DOHH2 (cell line): Measurements from ENCODE around the gene TRAPPC2L.

Experiments
- H3F3A ChIP-seq: fragments of 200-600 bp; sonication (generic), shearing (Covaris generic); 2 replicates; pipeline ENCODE4 v1.6.0; 2016; ENCODE audit warnings: antibody characterized with exemption, mild to moderate bottlenecking; ENCODE audit not compliant: control insufficient read depth, insufficient read depth
- H3K27ac ChIP-seq: fragments of 200-600 bp; sonication (generic); 2 replicates; pipeline ENCODE4 v1.5.1; 2014; ENCODE audit warnings: low read depth, mild to moderate bottlenecking, low read length, moderate library complexity
- H3K27me3 ChIP-seq: fragments of 200-600 bp; sonication (generic); 2 replicates; pipeline ENCODE4 v1.6.1; 2014; ENCODE audit warnings: mild to moderate bottlenecking, low read length, mixed read lengths; ENCODE audit not compliant: control insufficient read depth
- H3K36me3 ChIP-seq: fragments of 200-600 bp; sonication (generic); 2 replicates; pipeline ENCODE4 v1.6.1; 2014; ENCODE audit warnings: mild to moderate bottlenecking, low read length, moderate library complexity, mixed read lengths; ENCODE audit not compliant: control insufficient read depth
- H3K4me1 ChIP-seq: fragments of 200-600 bp; sonication (generic); 2 replicates; pipeline ENCODE4 v1.6.1; 2014; ENCODE audit warnings: mild to moderate bottlenecking, low read length, mixed read lengths; ENCODE audit not compliant: control insufficient read depth
- H3K4me2 ChIP-seq: fragments of 200-600 bp; sonication (generic); 2 replicates; pipeline ENCODE4 v1.6.0; 2014; ENCODE audit warnings: mild to moderate bottlenecking, low read length, moderate library complexity
- H3K4me3 ChIP-seq: fragments of 200-600 bp; sonication (generic); 2 replicates; pipeline ENCODE4 v1.5.1; 2014; ENCODE audit warnings: mild to moderate bottlenecking, low read length, mixed read lengths
- H3K79me2 ChIP-seq: fragments of 200-600 bp; sonication (generic); 2 replicates; pipeline ENCODE4 v1.6.1; 2014; ENCODE audit warnings: mild to moderate bottlenecking, low read length, mixed read lengths; ENCODE audit not compliant: control insufficient read depth
- H3K9me2 ChIP-seq: fragments of 200-600 bp; sonication (generic); replicated peaks from 2 replicates; pipeline ENCODE4 v1.6.1; 2014; ENCODE audit warnings: mild to moderate bottlenecking, low read length, mixed read lengths; ENCODE audit not compliant: control insufficient read depth
- H3K9me3 ChIP-seq: fragments of 200-600 bp; sonication (generic); 2 replicates; pipeline ENCODE4 v1.6.1; 2014; ENCODE audit warnings: antibody characterized with exemption, low read length, mixed read lengths; ENCODE audit not compliant: control insufficient read depth, insufficient read depth
- H4K20me1 ChIP-seq: fragments of 200-600 bp; sonication (generic); 2 replicates; pipeline ENCODE4 v1.6.0; 2014; ENCODE audit warnings: low read depth, mild to moderate bottlenecking, antibody characterized with exemption, low read length, moderate library complexity; ENCODE audit not compliant: control insufficient read depth, insufficient read depth
- EZH2phosphoT487 ChIP-seq: fragments of 200-600 bp; sonication (generic); IDR thresholded peaks from 2 replicates; pipeline ENCODE4 v1.6.1; 2017; ENCODE audit warnings: borderline replicate concordance, mild to moderate bottlenecking, antibody characterized with exemption, low read length, moderate library complexity, mixed read lengths
- TF ChIP-seq, protein P1 (sequence below): fragments of 200-600 bp; sonication (generic); IDR thresholded peaks from one replicate; pipeline ENCODE4 v1.5.1; 2014; ENCODE audit warnings: antibody characterized with exemption, mild to moderate bottlenecking, low read depth, low read length; ENCODE audit not compliant: poor library complexity, severe bottlenecking

The TRAPPC2L gene

DNA sequence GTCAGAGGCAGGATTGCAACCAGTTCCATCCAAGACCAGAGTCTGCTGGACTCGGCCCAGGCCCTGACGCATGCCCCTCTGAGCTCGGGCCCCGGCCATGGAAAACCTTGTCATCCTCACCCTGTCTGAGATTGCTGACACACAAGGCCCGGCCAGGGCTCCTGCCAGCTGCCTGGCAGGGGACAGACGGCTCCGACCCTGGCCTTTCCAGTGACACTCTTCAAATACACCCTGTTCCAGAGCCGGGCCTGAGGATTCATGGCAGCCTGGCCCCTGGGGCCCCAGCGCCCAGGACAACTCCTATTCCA is 12.7 kb downstream of the TRAPPC2L start:
- no peak for TF ChIP-seq EZH2phosphoT487
- TF ChIP-seq, protein P1, sequence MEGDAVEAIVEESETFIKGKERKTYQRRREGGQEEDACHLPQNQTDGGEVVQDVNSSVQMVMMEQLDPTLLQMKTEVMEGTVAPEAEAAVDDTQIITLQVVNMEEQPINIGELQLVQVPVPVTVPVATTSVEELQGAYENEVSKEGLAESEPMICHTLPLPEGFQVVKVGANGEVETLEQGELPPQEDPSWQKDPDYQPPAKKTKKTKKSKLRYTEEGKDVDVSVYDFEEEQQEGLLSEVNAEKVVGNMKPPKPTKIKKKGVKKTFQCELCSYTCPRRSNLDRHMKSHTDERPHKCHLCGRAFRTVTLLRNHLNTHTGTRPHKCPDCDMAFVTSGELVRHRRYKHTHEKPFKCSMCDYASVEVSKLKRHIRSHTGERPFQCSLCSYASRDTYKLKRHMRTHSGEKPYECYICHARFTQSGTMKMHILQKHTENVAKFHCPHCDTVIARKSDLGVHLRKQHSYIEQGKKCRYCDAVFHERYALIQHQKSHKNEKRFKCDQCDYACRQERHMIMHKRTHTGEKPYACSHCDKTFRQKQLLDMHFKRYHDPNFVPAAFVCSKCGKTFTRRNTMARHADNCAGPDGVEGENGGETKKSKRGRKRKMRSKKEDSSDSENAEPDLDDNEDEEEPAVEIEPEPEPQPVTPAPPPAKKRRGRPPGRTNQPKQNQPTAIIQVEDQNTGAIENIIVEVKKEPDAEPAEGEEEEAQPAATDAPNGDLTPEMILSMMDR: no peak
- no peaks in the 10 kb centered on the region for H3K4me1 ChIP-seq
- no peaks in the 10 kb centered on the region for H3K36me3 ChIP-seq
- no peak overlapping the region for H3K27ac ChIP-seq
- H3K79me2 ChIP-seq: no peaks in the 10 kb centered on the region
- peaks cover 42% of the 10 kb centered on the region for H3K27me3 ChIP-seq
- H3K4me2 ChIP-seq: no peak overlapping the region
- no peaks in the 10 kb centered on the region for H3K9me3 ChIP-seq
- H3K9me2 ChIP-seq: no peaks in the 10 kb centered on the region
- no peak overlapping the region for H3K4me3 ChIP-seq
- H4K20me1 ChIP-seq: no peaks in the 10 kb centered on the region
- no peaks in the 10 kb centered on the region for H3F3A ChIP-seq

DNA sequence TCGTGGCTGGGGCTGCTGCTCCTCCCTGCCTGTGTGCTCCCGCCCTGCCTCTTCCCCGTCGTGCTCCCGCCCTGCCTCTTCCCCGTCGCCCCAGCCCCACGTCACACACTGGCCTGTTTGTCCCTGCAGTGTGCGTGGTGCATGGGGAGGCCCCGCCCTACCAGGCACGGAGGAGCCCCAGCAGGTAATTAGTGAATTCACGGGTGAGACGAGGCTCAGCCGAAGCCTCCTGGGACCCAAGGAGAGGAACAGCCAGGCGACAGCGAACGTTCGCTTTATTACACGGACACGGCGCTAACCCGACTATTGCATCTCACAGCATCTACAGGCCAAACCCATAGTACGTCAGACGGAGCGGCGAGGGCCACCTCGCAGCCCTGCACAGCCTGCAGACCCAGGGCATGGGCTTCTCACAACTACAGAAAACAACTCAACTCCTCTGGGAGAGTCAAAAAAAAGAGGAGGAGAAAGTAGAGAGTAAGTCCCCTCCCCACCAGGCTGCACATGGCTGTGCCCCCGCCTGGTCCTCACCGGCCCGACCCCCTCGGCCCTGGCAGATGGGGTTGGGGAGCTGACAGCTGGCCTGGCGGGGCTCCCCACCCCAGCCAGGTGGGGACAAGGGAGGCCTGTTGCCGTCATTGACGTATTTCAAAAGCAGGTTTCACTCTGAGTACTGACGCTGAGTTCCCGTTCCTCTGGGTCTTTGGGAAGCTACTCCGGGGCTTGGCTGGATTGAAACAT is 13.9 kb downstream of the TRAPPC2L start:
- Histone ChIP-seq H3F3A (peaks cover 3% of the 10 kb centered on the region), H3K9me3 (no peaks in the 10 kb centered on the region), H3K4me3 (no peak overlapping the region), H3K27me3 (peaks cover 42% of the 10 kb centered on the region), H3K4me1 (no peaks in the 10 kb centered on the region), H3K9me2 (no peaks in the 10 kb centered on the region), H3K4me2 (no peak overlapping the region), H3K79me2 (no peaks in the 10 kb centered on the region), H3K36me3 (no peaks in the 10 kb centered on the region), H4K20me1 (no peaks in the 10 kb centered on the region), H3K27ac (no peak overlapping the region)
- TF ChIP-seq EZH2phosphoT487: peak; percentile 76; the same call in 1 of the 2 replicates
- TF ChIP-seq, protein P1: no peak

DNA sequence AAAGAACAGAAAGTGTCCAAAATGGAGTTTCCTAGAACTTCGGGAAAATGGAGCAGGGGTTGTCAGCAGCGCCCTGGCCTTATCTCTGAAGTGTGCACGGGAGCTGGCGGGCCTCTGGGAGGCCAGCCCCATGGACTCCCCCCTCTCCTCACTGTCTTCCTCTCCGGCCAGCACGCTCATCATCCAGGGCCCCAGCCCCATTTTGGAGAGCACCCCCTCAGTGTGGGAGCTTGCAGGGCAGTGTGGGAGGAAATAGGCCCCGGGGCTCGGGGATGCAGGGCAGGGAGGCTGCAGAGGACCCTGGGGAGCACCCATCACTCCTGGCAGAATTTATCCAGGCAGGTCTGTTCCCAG is 14.4 kb downstream of the TRAPPC2L start:
- Histone ChIP-seq H3K9me2 (no peaks in the 10 kb centered on the region), H3K4me1 (no peaks in the 10 kb centered on the region), H3K27me3 (peaks cover 42% of the 10 kb centered on the region), H3K4me3 (no peak overlapping the region), H4K20me1 (no peaks in the 10 kb centered on the region), H3K79me2 (no peaks in the 10 kb centered on the region), H3K27ac (no peak overlapping the region), H3K4me2 (no peak overlapping the region), H3K9me3 (no peaks in the 10 kb centered on the region), H3F3A (peaks cover 7% of the 10 kb centered on the region), H3K36me3 (peaks cover 3% of the 10 kb centered on the region)
- TF ChIP-seq, protein P1: no peak
- TF ChIP-seq EZH2phosphoT487: no peak
